Astrocyte (in vitro differentiated cells and primary cell): ENCODE results near the gene TOP1.

Experiments used
- CTCF ChIP-seq: IDR thresholded peaks from 2 replicates; pipeline ENCODE4 v1.5.1; 2011; ENCODE audit warnings: low read depth, mild to moderate bottlenecking, inconsistent platforms, low read length, moderate library complexity; ENCODE audit not compliant: insufficient read depth
- EZH2 ChIP-seq: IDR thresholded peaks from 2 replicates; pipeline ENCODE4 v1.6.1; 2012; ENCODE audit warnings: mild to moderate bottlenecking, low read length, inconsistent platforms; ENCODE audit not compliant: insufficient read depth

GRCh38 chr20:41123631-41124030 is 95.0 kb downstream of the TOP1 start:
- TF ChIP-seq CTCF (no peak), EZH2 (no peak)
